ENCODE data around the gene SH3RF3. TPM values are rescaled to one million over a fixed set of nuclear protein-coding genes. Genes with fewer than 3 reads are reported as not detected.

SH3RF3 gene
- total RNA-seq, 1 experiment from 2014 or later, result 4.9 TPM

GRCh38 chr2:109482361-109482861, 353.4 kb downstream of the SH3RF3 start:
- BruUV-seq (replicated peaks), result no TSS peak
- no peaks in the 10 kb centered on the region for H3K36me3 ChIP-seq (ENCODE audit: control insufficient read depth, insufficient read depth, low read length)
- H3K27ac ChIP-seq (ENCODE audit: low read length), result no peak overlapping the region
- no peak for TF ChIP-seq REST (IDR thresholded peaks at IDR 0.05; ENCODE audit: insufficient read depth in 1 of 2, low read depth in 2 of 2, low read length in 1 of 2)
- no peak for DNase-seq (ENCODE audit: low read depth, low spot score)
- in situ Hi-C loops (cut with HindIII; ENCODE audit: low pct_unique_long_range_greater_than_20kb, low sequenced_read_pairs), result no loop called here
- H3K9me3 ChIP-seq (ENCODE audit: control insufficient read depth, insufficient read depth, low read depth, low read length), result no peaks in the 10 kb centered on the region
- no peak for ATAC-seq
- H3K4me3 ChIP-seq (ENCODE audit: low read depth in 2 of 2, low read length in 2 of 2), result no peak overlapping the region
- CTCF ChIA-PET, result no interaction called here
- intact Hi-C loops (cut with micrococcal nuclease; ENCODE audit: unreplicated experiment), result no loop called here
- POLR2A ChIA-PET, result no interaction called here
- H3K4me1 ChIP-seq (ENCODE audit: control insufficient read depth, insufficient read depth, low read length), result no peaks in the 10 kb centered on the region
- no peaks in the 10 kb centered on the region for H3K27me3 ChIP-seq (ENCODE audit: control insufficient read depth, insufficient read depth, low read length)

GRCh38 chr2:109486711-109487535, 357.9 kb downstream of the SH3RF3 start:
- Histone ChIP-seq H3K4me1 (ENCODE audit: control insufficient read depth, insufficient read depth, low read length) (no peaks in the 10 kb centered on the region), H3K27ac (ENCODE audit: low read length) (no peak overlapping the region), H3K36me3 (ENCODE audit: control insufficient read depth, insufficient read depth, low read length) (no peaks in the 10 kb centered on the region), H3K27me3 (ENCODE audit: control insufficient read depth, insufficient read depth, low read length) (no peaks in the 10 kb centered on the region), H3K9me3 (ENCODE audit: control insufficient read depth, insufficient read depth, low read depth, low read length) (no peaks in the 10 kb centered on the region), H3K4me3 (ENCODE audit: low read depth in 2 of 2, low read length in 2 of 2) (no peak overlapping the region)
- intact Hi-C loops (cut with micrococcal nuclease; ENCODE audit: unreplicated experiment), result no loop called here
- POLR2A ChIA-PET, result no interaction called here
- TF ChIP-seq POLR2AphosphoS5 (IDR thresholded peaks at IDR 0.05; ENCODE audit: low read depth, low read length) (no peak), TCF7L2 (IDR thresholded peaks at IDR 0.05; ENCODE audit: low read depth, low read length) (no peak), REST (IDR thresholded peaks at IDR 0.05; ENCODE audit: insufficient read depth in 1 of 2, low read depth in 2 of 2, low read length in 1 of 2) (no peak), SIN3A (IDR thresholded peaks at IDR 0.05; ENCODE audit: borderline replicate concordance, insufficient read depth, low read depth, low read length) (no peak)
- DNase-seq (ENCODE audit: low read depth, low spot score) (no peak), ATAC-seq (no peak; the same call in 1 of the 2 replicates)
- no TSS peak for BruUV-seq (replicated peaks)
- in situ Hi-C loops (cut with HindIII; ENCODE audit: low pct_unique_long_range_greater_than_20kb, low sequenced_read_pairs), result no loop called here
- CTCF ChIA-PET, result no interaction called here

GRCh38 chr2:109487536-109487869, 358.5 kb downstream of the SH3RF3 start:
- in situ Hi-C loops (cut with HindIII; ENCODE audit: low pct_unique_long_range_greater_than_20kb, low sequenced_read_pairs) (no loop called here), intact Hi-C loops (cut with micrococcal nuclease; ENCODE audit: unreplicated experiment) (no loop called here)
- Histone ChIP-seq H3K9me3 (ENCODE audit: control insufficient read depth, insufficient read depth, low read depth, low read length) (no peaks in the 10 kb centered on the region), H3K27me3 (ENCODE audit: control insufficient read depth, insufficient read depth, low read length) (no peaks in the 10 kb centered on the region), H3K4me1 (ENCODE audit: control insufficient read depth, insufficient read depth, low read length) (no peaks in the 10 kb centered on the region), H3K4me3 (ENCODE audit: low read depth in 2 of 2, low read length in 2 of 2) (no peak overlapping the region), H3K27ac (ENCODE audit: low read length) (no peak overlapping the region), H3K36me3 (ENCODE audit: control insufficient read depth, insufficient read depth, low read length) (no peaks in the 10 kb centered on the region)
- ATAC-seq (no peak), DNase-seq (ENCODE audit: low read depth, low spot score) (no peak)
- no peak for TF ChIP-seq REST (IDR thresholded peaks at IDR 0.05; ENCODE audit: insufficient read depth in 1 of 2, low read depth in 2 of 2, low read length in 1 of 2)
- TF ChIP-seq CTCF (IDR thresholded peaks at IDR 0.05), result no peak
- TF ChIP-seq POLR2AphosphoS5 (IDR thresholded peaks at IDR 0.05; ENCODE audit: low read depth, low read length), result no peak
- no peak for TF ChIP-seq TCF7L2 (IDR thresholded peaks at IDR 0.05; ENCODE audit: low read depth, low read length)
- no peak for TF ChIP-seq SIN3A (IDR thresholded peaks at IDR 0.05; ENCODE audit: borderline replicate concordance, insufficient read depth, low read depth, low read length)
- BruUV-seq (replicated peaks), result no TSS peak
- ChIA-PET POLR2A (no interaction called here), CTCF (no interaction called here)

Data from Panc1 (cell line).